GM23338 (cell line): ENCODE data around the gene ANKS1B. TPM values are rescaled to one million over a fixed set of nuclear protein-coding genes. Genes with fewer than 3 reads are reported as not detected.

ENCODE experiments used
- ATAC-seq: fragments of 200-7000 bp; cut with Tn5 transposase; 3 replicates; pipeline ENCODE4 v1.9.1; 2020
- DNase-seq: peaks from one replicate; pipeline ENCODE4 v3.0.0-alpha.2; 2015; ENCODE audit warnings: low spot score
- H2AFZ ChIP-seq: fragments of 200-600 bp; sonication (generic); 2 replicates; pipeline ENCODE4 v1.8.0; 2016; ENCODE audit warnings: antibody characterized with exemption, mild to moderate bottlenecking, moderate library complexity
- H3F3A ChIP-seq: fragments of 200-600 bp; sonication (generic); replicated peaks from 2 replicates; pipeline ENCODE4 v1.8.0; 2017; ENCODE audit warnings: antibody characterized with exemption, mixed run types, low read depth
- H3K27ac ChIP-seq: fragments of 200-600 bp; sonication (generic); 2 replicates; pipeline ENCODE4 v1.6.1; 2016; ENCODE audit warnings: low read depth
- H3K27me3 ChIP-seq: fragments of 200-600 bp; sonication (generic); 2 replicates; pipeline ENCODE4 v1.8.0; 2016; ENCODE audit warnings: mild to moderate bottlenecking, mixed run types, moderate library complexity; ENCODE audit not compliant: insufficient read depth
- H3K36me3 ChIP-seq: fragments of 200-600 bp; sonication (generic); 2 replicates; pipeline ENCODE4 v1.8.0; 2016; ENCODE audit warnings: mild to moderate bottlenecking; ENCODE audit not compliant: insufficient read depth
- H3K4me1 ChIP-seq: fragments of 200-600 bp; sonication (generic); 2 replicates; pipeline ENCODE4 v1.8.0; 2016; ENCODE audit warnings: mild to moderate bottlenecking, moderate library complexity; ENCODE audit not compliant: insufficient read depth
- H3K4me2 ChIP-seq: fragments of 200-600 bp; sonication (generic); 2 replicates; pipeline ENCODE4 v1.7.1; 2017; ENCODE audit warnings: mixed run types
- H3K4me3 ChIP-seq: fragments of 200-600 bp; sonication (generic); 2 replicates; pipeline ENCODE4 v1.6.1; 2016; ENCODE audit warnings: mixed run types
- H3K79me2 ChIP-seq: fragments of 200-600 bp; sonication (generic); replicated peaks from 2 replicates; pipeline ENCODE4 v1.8.0; 2017; ENCODE audit warnings: mild to moderate bottlenecking; ENCODE audit not compliant: insufficient read depth
- H3K9me2 ChIP-seq: fragments of 200-600 bp; sonication (generic); 2 replicates; pipeline ENCODE4 v1.8.0; 2017; ENCODE audit not compliant: insufficient read depth
- H4K20me1 ChIP-seq: fragments of 200-600 bp; sonication (generic); replicated peaks from 2 replicates; pipeline ENCODE4 v1.8.0; 2017; ENCODE audit warnings: mild to moderate bottlenecking; ENCODE audit not compliant: insufficient read depth
- H3K27ac Mint-ChIP-seq: 2 replicates; pipeline ENCODE4 v1.8.0; 2020; ENCODE audit warnings: inconsistent platforms, mild to moderate bottlenecking, moderate library complexity, mixed read lengths
- H3K27me3 Mint-ChIP-seq: 3 replicates; pipeline ENCODE4 v1.8.0; 2022; ENCODE audit warnings: low read depth, mild to moderate bottlenecking, moderate library complexity, mixed read lengths, inconsistent platforms; ENCODE audit not compliant: insufficient read depth, poor library complexity
- H3K36me3 Mint-ChIP-seq: 3 replicates; pipeline ENCODE4 v1.8.0; 2021; ENCODE audit warnings: low read depth, mild to moderate bottlenecking, inconsistent platforms, moderate library complexity, mixed read lengths
- H3K4me1 Mint-ChIP-seq: 3 replicates; pipeline ENCODE4 v1.8.0; 2020; ENCODE audit warnings: mild to moderate bottlenecking, inconsistent platforms, mixed read lengths
- H3K4me3 Mint-ChIP-seq: 3 replicates; pipeline ENCODE4 v1.8.0; 2021; ENCODE audit warnings: moderate library complexity, mild to moderate bottlenecking, inconsistent platforms, mixed read lengths
- H3K9me3 Mint-ChIP-seq: 3 replicates; pipeline ENCODE4 v1.8.0; 2020; ENCODE audit warnings: moderate library complexity, mild to moderate bottlenecking, inconsistent platforms, mixed read lengths
- CREB1 ChIP-seq: fragments of 250-450 bp; sonication (Bioruptor Pico); IDR thresholded peaks from 2 replicates; pipeline ENCODE4 v1.5.0; 2020; ENCODE audit warnings: low read depth, mild to moderate bottlenecking, moderate library complexity
- CTCF ChIP-seq, 2 experiments: fragments of 200-600 bp in 1 of 2; sonication (generic) in 1 of 2; conservative IDR thresholded peaks; 2 replicates each; pipeline versions ENCODE4 v1.5.1 to v1.6.1; 2016 to 2017; ENCODE audit warnings: antibody characterized with exemption in 2 of 2, low read depth in 2 of 2, mild to moderate bottlenecking in 2 of 2, moderate library complexity in 1 of 2
- ETS1 ChIP-seq: IDR thresholded peaks from 2 replicates; pipeline ENCODE4 v1.6.1; 2016; ENCODE audit warnings: antibody characterized with exemption
- EZH2 ChIP-seq: fragments of 200-600 bp; sonication (generic); IDR thresholded peaks from one replicate; pipeline ENCODE4 v1.8.0; 2017; ENCODE audit warnings: antibody characterized with exemption, mild to moderate bottlenecking, low read depth; ENCODE audit not compliant: unreplicated experiment
- EZH2phosphoT487 ChIP-seq: fragments of 200-600 bp; sonication (generic); IDR thresholded peaks from one replicate; pipeline ENCODE4 v1.8.1; 2018; ENCODE audit warnings: antibody characterized with exemption; ENCODE audit not compliant: unreplicated experiment
- NANOG ChIP-seq: IDR thresholded peaks from 2 replicates; pipeline ENCODE4 v1.6.1; 2016; ENCODE audit warnings: antibody characterized with exemption, borderline replicate concordance
- POLR2AphosphoS5 ChIP-seq: IDR thresholded peaks from 2 replicates; pipeline ENCODE4 v1.6.1; 2016; ENCODE audit warnings: antibody characterized with exemption, low read depth
- REST ChIP-seq: IDR thresholded peaks from one replicate; pipeline ENCODE4 v1.6.1; 2018; ENCODE audit warnings: antibody characterized with exemption; ENCODE audit not compliant: unreplicated experiment
- STAT1 ChIP-seq: IDR thresholded peaks from one replicate; pipeline ENCODE4 v1.6.1; 2016; ENCODE audit warnings: antibody characterized with exemption; ENCODE audit not compliant: unreplicated experiment
- ZNF114 ChIP-seq: fragments of 250-450 bp; sonication (Bioruptor Pico); IDR thresholded peaks from 2 replicates; pipeline ENCODE4 v1.5.0; 2020; ENCODE audit warnings: mild to moderate bottlenecking, moderate library complexity
- ZNF462 ChIP-seq: fragments of 250-450 bp; sonication (Bioruptor Pico); IDR thresholded peaks from 2 replicates; pipeline ENCODE4 v1.5.0; 2020; ENCODE audit warnings: mild to moderate bottlenecking, moderate library complexity
- polyA plus RNA-seq: library from polyadenylated mRNA; unstranded; fragments of >200 nt; fragmentation: Nextera tagmentation; extraction: Ambion mirVana; gene quantifications from 2 replicates; pipeline ENCODE4 v1.2.1, GENCODE V29; 2016
- total RNA-seq: library from RNA; depleted of rRNA; stranded (reverse); fragments of >200 nt; shearing (Covaris generic); gene quantifications from 2 replicates; pipeline ENCODE4 v1.2.3, GENCODE V29; 2014

Gene ANKS1B
- total and polyA plus RNA-seq, 2 experiments from 2014 or later = 4.3 to 5.8 TPM

DNA sequence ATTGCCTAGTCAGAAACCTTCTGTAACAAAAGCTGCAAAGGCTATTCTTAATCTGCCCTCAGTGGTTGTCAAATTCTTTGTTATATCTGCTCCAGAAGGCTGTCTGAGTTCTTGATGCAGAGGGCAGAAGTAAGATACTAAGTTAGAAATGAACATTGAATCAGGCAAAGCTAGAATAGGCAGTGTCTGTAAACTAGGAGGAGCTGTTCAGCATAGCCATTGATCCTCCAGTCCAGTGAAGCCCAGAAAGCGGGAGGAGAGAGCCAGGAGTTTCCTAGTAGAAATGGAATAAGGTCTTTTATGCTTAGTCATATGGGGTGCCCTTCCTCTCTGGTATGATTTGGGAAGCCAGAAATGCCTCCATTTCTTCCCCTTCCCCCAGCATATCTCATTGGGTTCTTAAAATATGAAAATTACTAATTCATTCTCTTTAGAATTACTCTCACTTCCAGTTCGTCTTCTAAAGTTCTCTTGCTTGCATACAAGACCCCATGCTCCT, 1263.5 kb downstream of the ANKS1B start (continued):
- no peak for TF ChIP-seq ZNF462 (CRISPR knock-in tag)

DNA sequence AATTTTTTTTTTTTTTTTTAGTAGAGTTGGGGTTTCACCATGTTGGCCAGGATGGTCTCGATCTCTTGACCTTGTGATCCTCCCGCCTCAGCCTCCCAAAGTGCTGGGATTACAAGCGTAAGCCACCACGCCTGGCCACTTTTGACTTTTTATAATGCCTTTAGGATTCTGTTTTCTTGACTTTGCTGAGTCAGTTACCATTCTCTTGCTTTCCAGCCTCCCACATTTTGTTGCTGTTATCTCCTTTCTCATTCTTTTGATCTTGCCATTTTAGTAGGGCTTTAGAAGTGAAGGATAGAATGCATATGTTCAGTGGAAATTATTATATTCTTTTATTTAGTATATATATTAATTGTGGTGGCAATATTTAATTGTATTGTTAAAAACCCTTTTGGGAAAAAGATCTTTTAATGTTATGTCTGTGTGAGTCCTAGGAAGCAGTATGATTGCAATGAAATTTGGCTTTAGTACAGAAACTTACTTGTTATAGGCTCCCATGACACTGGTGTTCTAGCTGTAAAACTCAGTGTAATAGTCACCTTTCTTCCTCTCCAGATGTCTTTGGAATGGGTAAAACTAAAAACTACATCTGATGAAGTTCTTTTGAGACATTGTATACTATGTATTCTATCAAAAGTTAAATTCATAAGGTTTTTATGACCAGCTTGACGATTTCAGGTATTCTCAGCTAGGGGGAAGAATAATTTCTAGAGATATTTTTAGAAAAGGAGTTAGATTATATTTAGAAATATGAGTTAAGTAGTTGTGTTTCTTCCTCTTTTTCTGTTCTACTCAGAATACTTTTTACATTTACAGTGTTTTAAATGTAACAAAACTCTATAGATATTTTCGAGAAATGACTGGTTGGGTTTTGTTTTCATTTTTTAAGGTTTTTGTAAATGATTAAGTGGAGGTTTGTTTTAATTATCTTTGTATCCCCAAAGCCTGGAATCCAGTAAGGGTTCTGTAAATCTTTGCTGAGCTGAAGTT, 1264.9 kb downstream of the ANKS1B start:
- no peak overlapping the region for H3K4me3 ChIP-seq
- peaks cover 2% of the 10 kb centered on the region; the same call in 1 of the 3 replicates for H3K4me1 Mint-ChIP-seq
- DNase-seq = no peak
- no peaks in the 10 kb centered on the region for H3K4me1 ChIP-seq
- H3K9me3 Mint-ChIP-seq = no peaks in the 10 kb centered on the region
- no peaks in the 10 kb centered on the region for H3K27me3 ChIP-seq
- peaks cover 4% of the 10 kb centered on the region; the same call in 1 of the 2 replicates for H3K36me3 ChIP-seq
- H3K27ac ChIP-seq = no peak overlapping the region
- H3K79me2 ChIP-seq = no peaks in the 10 kb centered on the region
- no peaks in the 10 kb centered on the region for H3K9me2 ChIP-seq
- H3K27me3 Mint-ChIP-seq = peaks cover 1% of the 10 kb centered on the region
- H2AFZ ChIP-seq = no peak overlapping the region
- no peak overlapping the region for H3K4me3 Mint-ChIP-seq
- no peak for ATAC-seq
- no peaks in the 10 kb centered on the region for H3K36me3 Mint-ChIP-seq
- no peak overlapping the region for H3K4me2 ChIP-seq
- H3F3A ChIP-seq = no peaks in the 10 kb centered on the region
- no peak overlapping the region for H3K27ac Mint-ChIP-seq
- H4K20me1 ChIP-seq = no peaks in the 10 kb centered on the region; the same call in 1 of the 2 replicates
- TF ChIP-seq REST (no peak), EZH2 (no peak), CTCF (conservative IDR thresholded peaks at IDR 0.05; ENCODE audit: low read depth in 2 of 2) (no peak), POLR2AphosphoS5 (no peak), CREB1 (no peak), NANOG (no peak), EZH2phosphoT487 (no peak), ZNF114 (CRISPR knock-in tag) (no peak), STAT1 (no peak), ETS1 (no peak)
